PC-9 (cell line): ENCODE data around the gene MGARP.

Experiments used
- CTCF ChIP-seq: fragments of 200-600 bp; sonication (generic); conservative IDR thresholded peaks from 2 replicates; pipeline ENCODE4 v1.6.1; 2017; ENCODE audit warnings: mixed run types, antibody characterized with exemption, mild to moderate bottlenecking, moderate library complexity
- EZH2 ChIP-seq: fragments of 200-600 bp; sonication (generic); IDR thresholded peaks from 2 replicates; pipeline ENCODE4 v1.8.0; 2017; ENCODE audit warnings: antibody characterized with exemption, low read depth

GRCh38 chr4:139267301-139267700 lies 12.7 kb downstream of the MGARP start:
- no peak for TF ChIP-seq CTCF
- no peak for TF ChIP-seq EZH2
